H1 (cell line): ENCODE measurements around the gene PDE9A. TPM values are rescaled to one million over a fixed set of nuclear protein-coding genes. Genes with fewer than 3 reads are reported as not detected.

ENCODE experiments used
- CTCF ChIA-PET: fragments of 300-600 bp; sonication (Branson Sonifier 250); formaldehyde crosslinking; loops from one replicate; lab custom pipeline; 2021; ENCODE audit not compliant: partially characterized antibody; lab: Charles Lee
- POLR2A ChIA-PET: fragments of 300-600 bp; sonication (Branson Sonifier 250); formaldehyde crosslinking; loops from one replicate; lab custom pipeline; 2021; ENCODE audit warnings: inconsistent platforms; ENCODE audit not compliant: partially characterized antibody; lab: Charles Lee
- DNase-seq, 2 experiments: peaks; one replicate each; pipeline versions ENCODE4 v3.0.0 to v3.0.0-alpha.2; 2010 to 2022; ENCODE audit warnings: low spot score in 2 of 2, low read depth in 1 of 2, mixed read lengths in 1 of 2
- FAIRE-seq: peaks from 2 replicates; lab custom pipeline; 2011; peaks lifted over from hg19 to GRCh38; lab: Jason Lieb, UNC
- H2AFZ ChIP-seq: 2 replicates; pipeline ENCODE4 v1.8.1; 2012; ENCODE audit warnings: low read length, inconsistent platforms
- H2AK5ac ChIP-seq: 2 replicates; pipeline ENCODE4 v1.6.1; 2013; ENCODE audit warnings: low read depth, low read length
- H2BK120ac ChIP-seq: replicated peaks from 2 replicates; pipeline ENCODE3; 2013; ENCODE audit warnings: low read depth, low read length, inconsistent platforms
- H2BK12ac ChIP-seq: 2 replicates; pipeline ENCODE4 v1.6.1; 2013; ENCODE audit warnings: low read depth, low read length
- H2BK15ac ChIP-seq: 2 replicates; pipeline ENCODE4 v1.6.1; 2013; ENCODE audit warnings: low read length
- H2BK20ac ChIP-seq: 2 replicates; pipeline ENCODE4 v1.6.1; 2013; ENCODE audit warnings: low read length
- H2BK5ac ChIP-seq: 2 replicates; pipeline ENCODE4 v1.6.1; 2013; ENCODE audit warnings: low read depth, low read length
- H3K14ac ChIP-seq: 2 replicates; pipeline ENCODE4 v1.6.1; 2013; ENCODE audit warnings: inconsistent platforms; ENCODE audit not compliant: insufficient read length
- H3K18ac ChIP-seq: 2 replicates; pipeline ENCODE4 v1.6.1; 2013; ENCODE audit warnings: low read length; ENCODE audit errors: extremely low read depth
- H3K23ac ChIP-seq: 2 replicates; pipeline ENCODE4 v1.6.1; 2013; ENCODE audit warnings: inconsistent platforms; ENCODE audit not compliant: insufficient read length
- H3K23me2 ChIP-seq: 2 replicates; pipeline ENCODE4 v1.6.1; 2013; ENCODE audit warnings: low read depth, low read length
- H3K27ac ChIP-seq: 2 replicates; pipeline ENCODE4 v1.6.1; 2011; ENCODE audit warnings: low read depth, low read length, inconsistent platforms
- H3K27me3 ChIP-seq, 4 experiments: replicated peaks in 1 of 4; 1 replicate in 1 of 4; 2 replicates in 3 of 4; pipeline versions ENCODE4 v1.6.1 to v1.8.1; 2011 to 2013; ENCODE audit warnings: low read length in 3 of 4, mild to moderate bottlenecking in 3 of 4, inconsistent platforms in 2 of 4, mixed read lengths in 2 of 4, moderate library complexity in 1 of 4; ENCODE audit not compliant: control insufficient read depth in 3 of 4, insufficient read depth in 3 of 4; ENCODE audit errors: extremely low read depth in 1 of 4
- H3K36me3 ChIP-seq, 4 experiments: 2 replicates each; pipeline versions ENCODE4 v1.6.1 to v1.8.1; 2011 to 2013; ENCODE audit warnings: mild to moderate bottlenecking in 4 of 4, low read length in 3 of 4, moderate library complexity in 2 of 4, control low read depth in 1 of 4, inconsistent platforms in 1 of 4; ENCODE audit not compliant: insufficient read depth in 4 of 4, control insufficient read depth in 2 of 4
- H3K4ac ChIP-seq: replicated peaks from 2 replicates; pipeline ENCODE3; 2013; ENCODE audit warnings: low read length, low read depth, mixed read lengths, inconsistent platforms; ENCODE audit not compliant: insufficient read length
- H3K4me1 ChIP-seq, 4 experiments: replicated peaks in 1 of 4; 1 replicate in 1 of 4; 2 replicates in 3 of 4; pipeline versions ENCODE4 v1.6.1 to v1.8.1; 2011 to 2013; ENCODE audit warnings: low read length in 3 of 4, inconsistent platforms in 2 of 4, mixed read lengths in 1 of 4; ENCODE audit not compliant: insufficient read depth in 4 of 4, control insufficient read depth in 3 of 4
- H3K4me2 ChIP-seq, 2 experiments: 2 replicates each; pipeline versions ENCODE4 v1.6.1 to v1.8.1; 2011 to 2013; ENCODE audit warnings: low read depth in 2 of 2, low read length in 2 of 2, control low read depth in 1 of 2, inconsistent platforms in 1 of 2, mild to moderate bottlenecking in 1 of 2; ENCODE audit not compliant: insufficient read depth in 1 of 2
- H3K4me3 ChIP-seq, 4 experiments: fragments of 200-600, 300-600 bp in 1 of 4; sonication (generic), shearing (Covaris generic), sonication (Bioruptor Twin) in 1 of 4; 2 replicates each; pipeline versions ENCODE4 v1.5.1 to v1.8.1; 2011 to 2016; ENCODE audit warnings: low read length in 4 of 4, low read depth in 3 of 4, control low read depth in 2 of 4, inconsistent platforms in 2 of 4, mild to moderate bottlenecking in 2 of 4, mixed read lengths in 1 of 4, moderate library complexity in 1 of 4; ENCODE audit not compliant: insufficient read depth in 2 of 4; ENCODE audit errors: extremely low read depth in 1 of 4
- H3K56ac ChIP-seq: replicated peaks from 2 replicates; pipeline ENCODE3; 2013; ENCODE audit warnings: low read depth, mild to moderate bottlenecking, mixed read lengths, low read length, inconsistent platforms; ENCODE audit not compliant: insufficient read length
- H3K79me1 ChIP-seq: 2 replicates; pipeline ENCODE4 v1.6.1; 2013; ENCODE audit warnings: low read depth, low read length, control low read depth
- H3K79me2 ChIP-seq, 2 experiments: 2 replicates each; pipeline versions ENCODE4 v1.6.1 to v1.8.1; 2012 to 2013; ENCODE audit warnings: low read length in 2 of 2, mild to moderate bottlenecking in 2 of 2, inconsistent platforms in 1 of 2; ENCODE audit not compliant: insufficient read depth in 2 of 2, control insufficient read depth in 1 of 2
- H3K9ac ChIP-seq, 4 experiments: replicated peaks in 1 of 4; 1 replicate in 1 of 4; 2 replicates in 3 of 4; pipeline versions ENCODE4 v1.6.1 to v1.8.1; 2011 to 2013; ENCODE audit warnings: low read depth in 3 of 4, low read length in 3 of 4, control low read depth in 2 of 4, mild to moderate bottlenecking in 2 of 4, moderate library complexity in 2 of 4, inconsistent platforms in 1 of 4; ENCODE audit errors: extremely low read depth in 1 of 4
- H3K9me3 ChIP-seq, 2 experiments: 2 replicates each; pipeline versions ENCODE4 v1.6.1 to v1.8.1; 2012 to 2013; ENCODE audit warnings: mild to moderate bottlenecking in 2 of 2, moderate library complexity in 2 of 2, control low read depth in 1 of 2, inconsistent platforms in 1 of 2, low read depth in 1 of 2, low read length in 1 of 2, mixed read lengths in 1 of 2; ENCODE audit not compliant: insufficient read depth in 2 of 2
- H4K20me1 ChIP-seq, 2 experiments: replicated peaks in 1 of 2; 2 replicates each; pipeline versions ENCODE3 to v1.8.1; 2011 to 2013; ENCODE audit warnings: inconsistent platforms in 2 of 2, low read length in 2 of 2, mild to moderate bottlenecking in 1 of 2; ENCODE audit not compliant: insufficient read depth in 2 of 2, control insufficient read depth in 1 of 2
- H4K5ac ChIP-seq: 2 replicates; pipeline ENCODE4 v1.6.1; 2013; ENCODE audit warnings: low read length, low read depth, mixed read lengths, inconsistent platforms; ENCODE audit not compliant: insufficient read length
- H4K8ac ChIP-seq: 2 replicates; pipeline ENCODE4 v1.8.0; 2013; ENCODE audit warnings: mild to moderate bottlenecking, moderate library complexity, low read length, inconsistent platforms; ENCODE audit not compliant: insufficient read depth; ENCODE audit errors: extremely low read depth
- H4K91ac ChIP-seq: replicated peaks from 2 replicates; pipeline ENCODE3; 2013; ENCODE audit warnings: low read length, mixed read lengths, inconsistent platforms; ENCODE audit not compliant: insufficient read length
- CHD1 ChIP-seq: IDR thresholded peaks from 2 replicates; pipeline ENCODE4 v1.6.1; 2012; ENCODE audit warnings: low read depth, low read length, improper control_type of control experiment
- HDAC6 ChIP-seq: IDR thresholded peaks from one replicate; pipeline ENCODE4 v1.7.1; 2012; ENCODE audit warnings: low read depth, mild to moderate bottlenecking, inconsistent platforms, low read length, moderate library complexity
- KDM4A ChIP-seq: IDR thresholded peaks from one replicate; pipeline ENCODE4 v1.7.1; 2012; ENCODE audit warnings: low read depth, mild to moderate bottlenecking, moderate library complexity, low read length, inconsistent platforms; ENCODE audit not compliant: severe bottlenecking
- KDM5A ChIP-seq: fragments of 200-600 bp; IDR thresholded peaks from 2 replicates; pipeline ENCODE4 v1.7.1; 2012; ENCODE audit warnings: mild to moderate bottlenecking, low read length, inconsistent platforms, mixed read lengths
- NRF1 ChIP-seq: IDR thresholded peaks from 2 replicates; pipeline ENCODE4 v1.6.1; 2011; ENCODE audit warnings: mild to moderate bottlenecking, low read depth, low read length, improper control_type of control experiment
- POLR2A ChIP-seq, 2 experiments: IDR thresholded peaks; 1 replicate in 1 of 2; 2 replicates in 1 of 2; pipeline ENCODE4 v1.6.1; 2011; ENCODE audit warnings: low read depth in 2 of 2, low read length in 2 of 2, mild to moderate bottlenecking in 2 of 2; ENCODE audit errors: control extremely low read depth in 1 of 2
- SIN3A ChIP-seq, 2 experiments: IDR thresholded peaks in 1 of 2; conservative IDR thresholded peaks in 1 of 2; 2 replicates each; pipeline ENCODE4 v1.6.1; 2011 to 2012; ENCODE audit warnings: low read length in 2 of 2, improper control_type of control experiment in 1 of 2, low read depth in 1 of 2, mild to moderate bottlenecking in 1 of 2
- TCF12 ChIP-seq: IDR thresholded peaks from 2 replicates; pipeline ENCODE4 v1.6.1; 2011; ENCODE audit warnings: low read depth, mild to moderate bottlenecking, low read length
- WGBS, 2 experiments: shearing (Covaris generic) in 1 of 2; methylation state at CpG; one replicate each; pipeline versions ENCODE4 v1.1.6 to v1.1.7; 2013 to 2015; ENCODE audit warnings: low lambda C conversion rate in 2 of 2, mixed read lengths in 2 of 2, inconsistent platforms in 1 of 2, low coverage in 1 of 2, missing lambda C conversion rate in 1 of 2; ENCODE audit not compliant: insufficient replicate concordance in 2 of 2, insufficient coverage in 1 of 2, insufficient read length in 1 of 2; ENCODE audit errors: extremely low coverage in 1 of 2, missing lambda C conversion rate in 1 of 2; 5-methylcytosine and 5-hydroxymethylcytosine counted together
- polyA plus RNA-seq, 7 experiments: library from polyadenylated mRNA; depleted of rRNA in 3 of 7; stranded (reverse) in 5 of 7; unstranded in 2 of 7; fragments of >200 nt in 5 of 7; fragments of 200-250 nt in 2 of 7; gene quantifications; 1 replicate in 5 of 7; 2 replicates in 1 of 7; 4 replicates in 1 of 7; pipeline versions ENCODE4 v1.2.1 to v1.2.3, GENCODE V29; 2011 to 2013; ENCODE audit warnings: missing spikeins in 2 of 7, mixed read lengths in 2 of 7
- total RNA-seq: library from RNA; stranded (reverse); fragmentation: NEBNext Ultra II Directional; extraction: Animal tissue kit (Norgen Biotek cat#: 25700); gene quantifications from 2 replicates; pipeline ENCODE4 v1.2.1, GENCODE V29; 2021
- TF ChIP-seq, protein P1 (sequence below), 3 experiments: IDR thresholded peaks; 1 replicate in 2 of 3; 2 replicates in 1 of 3; pipeline versions ENCODE4 v1.5.1 to v1.6.1; 2011; ENCODE audit warnings: low read length in 3 of 3, mild to moderate bottlenecking in 3 of 3, inconsistent platforms in 2 of 3, low read depth in 1 of 3, moderate library complexity in 1 of 3; ENCODE audit not compliant: insufficient read depth in 1 of 3; ENCODE audit errors: control extremely low read depth in 1 of 3

PDE9A gene
- total and polyA plus RNA-seq, 2 of the 8 experiments (the other 6 are each of a cell fraction or from before 2014, with no cell fraction given): 39.2 to 45.9 TPM

DNA sequence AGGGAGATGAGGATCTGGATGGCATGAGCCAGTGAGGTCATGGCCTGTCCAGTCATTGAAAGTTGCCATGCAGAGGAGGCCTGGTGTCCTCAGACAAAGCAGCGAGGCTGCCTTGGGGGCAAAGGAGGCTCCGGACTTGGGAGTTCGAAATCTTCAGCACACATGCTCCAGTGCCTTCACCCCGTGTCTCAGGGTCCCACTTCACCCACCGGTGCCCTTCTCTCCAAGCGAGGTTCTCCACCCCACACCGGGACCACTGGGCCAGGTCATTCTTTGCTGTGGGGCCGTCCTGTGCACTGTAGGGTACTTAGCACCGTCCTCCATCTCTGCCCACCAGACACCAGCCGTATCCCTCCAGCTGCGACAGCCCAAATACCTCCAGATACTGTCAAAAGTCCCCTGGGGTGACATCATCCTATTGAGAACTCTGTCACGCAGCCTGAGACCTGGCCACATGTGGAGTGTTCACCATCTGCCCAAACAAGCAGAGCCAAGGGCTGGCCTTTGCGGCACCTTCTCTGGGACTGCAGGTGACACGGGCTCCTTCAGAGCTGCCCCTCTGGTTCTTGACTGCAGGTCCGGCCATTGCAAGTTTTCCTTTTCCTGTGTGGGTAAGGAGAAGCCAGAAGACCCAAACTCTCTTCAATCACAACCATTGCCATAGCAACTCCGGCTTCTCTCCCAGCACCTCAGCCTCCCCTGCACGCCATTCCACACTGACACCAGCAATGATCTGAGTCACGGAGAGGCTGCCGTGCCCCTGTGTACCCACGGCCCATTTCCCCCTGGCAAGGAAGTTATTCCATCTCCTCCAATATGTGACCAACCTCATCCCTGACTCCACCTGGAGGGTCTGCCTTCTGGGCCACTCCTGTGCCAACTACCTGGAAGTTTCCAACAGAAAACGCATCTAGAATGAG lies 20.4 kb upstream of the PDE9A start:
- 95% methylated on average over 21 of the region's 21 CpGs; no CpG with 5 or more reads in 1 of the 2 experiments for WGBS, 2 experiments
- peaks cover 0 to 5% (median 1%) of the 10 kb centered on the region in 4 experiments; a peak in 3 of 7 replicates for H3K27me3 ChIP-seq
- ChIA-PET POLR2A (interaction anchor here (1.0 kb wide), 1 partner anchor 10 kb away, joined by 3 read pairs; no protein-coding TSS in a partner anchor), CTCF (interaction anchor here (0.6 to 1.3 kb wide), 5 partner anchors 8 to 19 kb away, joined by 3 to 4 read pairs (median 3); no protein-coding TSS in a partner anchor)
- H4K91ac ChIP-seq: no peak overlapping the region
- no peak overlapping the region for H3K23ac ChIP-seq
- no peak overlapping the region for H3K4ac ChIP-seq
- FAIRE-seq: no peak
- H3K9ac ChIP-seq: no peak overlapping the region
- H3K27ac ChIP-seq: no peak overlapping the region
- no peak overlapping the region for H2BK5ac ChIP-seq
- H2AK5ac ChIP-seq: no peak overlapping the region
- H3K14ac ChIP-seq: no peak overlapping the region
- H3K4me3 ChIP-seq: no peak overlapping the region
- H4K8ac ChIP-seq: no peak overlapping the region
- no peaks in the 10 kb centered on the region for H3K36me3 ChIP-seq
- H2BK15ac ChIP-seq: peak overlapping the region; percentile 72; the same call in 1 of the 2 replicates
- H3K18ac ChIP-seq: no peak overlapping the region
- no peak overlapping the region for H3K56ac ChIP-seq
- no peak overlapping the region for H2AFZ ChIP-seq
- H3K79me1 ChIP-seq: no peaks in the 10 kb centered on the region
- H2BK120ac ChIP-seq: no peak overlapping the region
- no peak overlapping the region for H2BK20ac ChIP-seq
- H4K20me1 ChIP-seq: peaks cover 0 to 3% of the 10 kb centered on the region in 2 experiments
- peak overlapping the region; percentile 87; the same call in 1 of the 2 replicates for H2BK12ac ChIP-seq
- H3K4me2 ChIP-seq: peak overlapping the region in 1 of 2 experiments; percentile 19; a peak in 1 of 4 replicates
- H3K23me2 ChIP-seq: peaks cover 17% of the 10 kb centered on the region; the same call in 1 of the 2 replicates
- H4K5ac ChIP-seq: peak overlapping the region; percentile 9
- H3K9me3 ChIP-seq: no peaks in the 10 kb centered on the region
- no peak for DNase-seq
- no peaks in the 10 kb centered on the region for H3K79me2 ChIP-seq
- H3K4me1 ChIP-seq: peaks cover 0 to 13% (median 2%) of the 10 kb centered on the region in 4 experiments; a peak in 4 of 7 replicates
- TF ChIP-seq, protein P1, sequence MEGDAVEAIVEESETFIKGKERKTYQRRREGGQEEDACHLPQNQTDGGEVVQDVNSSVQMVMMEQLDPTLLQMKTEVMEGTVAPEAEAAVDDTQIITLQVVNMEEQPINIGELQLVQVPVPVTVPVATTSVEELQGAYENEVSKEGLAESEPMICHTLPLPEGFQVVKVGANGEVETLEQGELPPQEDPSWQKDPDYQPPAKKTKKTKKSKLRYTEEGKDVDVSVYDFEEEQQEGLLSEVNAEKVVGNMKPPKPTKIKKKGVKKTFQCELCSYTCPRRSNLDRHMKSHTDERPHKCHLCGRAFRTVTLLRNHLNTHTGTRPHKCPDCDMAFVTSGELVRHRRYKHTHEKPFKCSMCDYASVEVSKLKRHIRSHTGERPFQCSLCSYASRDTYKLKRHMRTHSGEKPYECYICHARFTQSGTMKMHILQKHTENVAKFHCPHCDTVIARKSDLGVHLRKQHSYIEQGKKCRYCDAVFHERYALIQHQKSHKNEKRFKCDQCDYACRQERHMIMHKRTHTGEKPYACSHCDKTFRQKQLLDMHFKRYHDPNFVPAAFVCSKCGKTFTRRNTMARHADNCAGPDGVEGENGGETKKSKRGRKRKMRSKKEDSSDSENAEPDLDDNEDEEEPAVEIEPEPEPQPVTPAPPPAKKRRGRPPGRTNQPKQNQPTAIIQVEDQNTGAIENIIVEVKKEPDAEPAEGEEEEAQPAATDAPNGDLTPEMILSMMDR (IDR thresholded peaks at IDR 0.05; ENCODE audit: control extremely low read depth in 1 of 3, insufficient read depth in 1 of 3, low read depth in 1 of 3, low read length in 3 of 3): no peak
- TF ChIP-seq TCF12 (no peak), POLR2A (IDR thresholded peaks at IDR 0.05; ENCODE audit: control extremely low read depth in 1 of 2, low read depth in 2 of 2, low read length in 2 of 2) (no peak), SIN3A (conservative IDR thresholded peaks at IDR 0.05 in 1 of 2, IDR thresholded peaks at IDR 0.05 in 1 of 2; ENCODE audit: low read depth in 1 of 2, low read length in 2 of 2) (no peak), KDM5A (no peak), NRF1 (no peak), CHD1 (no peak), KDM4A (no peak), HDAC6 (no peak)
